ENCODE data around the gene LIPK. TPM values are rescaled to one million over a fixed set of nuclear protein-coding genes. Genes with fewer than 3 reads are reported as not detected.

Gene LIPK
- total and polyA plus RNA-seq, 2 of the 13 experiments (the other 11 are each of a cell fraction or from before 2014, with no cell fraction given) = not detected

DNA sequence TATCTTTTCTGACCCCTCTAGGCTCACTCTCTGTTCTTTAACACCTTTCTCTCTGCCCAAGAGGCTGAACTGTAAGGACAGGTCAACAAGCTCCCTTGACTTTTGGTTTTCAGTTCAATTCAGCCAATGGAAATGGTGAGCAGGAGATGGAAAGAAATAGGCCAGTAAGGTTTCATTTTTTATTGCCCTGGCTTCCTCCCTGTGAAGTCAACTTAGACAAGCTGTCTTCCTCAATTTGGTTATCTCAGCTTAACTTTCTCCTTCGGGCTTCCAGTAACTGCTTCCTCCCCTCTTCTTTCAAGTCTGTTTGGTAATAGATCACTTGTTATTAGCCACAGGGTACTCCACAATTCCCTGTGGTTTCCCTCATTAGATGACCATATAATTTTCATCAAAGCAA, 19.7 kb downstream of the LIPK start:
- 0% methylated on average over 1 of the region's 1 CpG for WGBS (ENCODE audit: low lambda C conversion rate)
- in situ Hi-C loops (cut with HindIII; ENCODE audit: extremely low pct_ligation_motif_present, low pct_unique_long_range_greater_than_20kb) = no loop called here
- no peaks in the 10 kb centered on the region for H4K20me1 ChIP-seq (ENCODE audit: insufficient read depth, low read length)
- TF ChIP-seq, protein P1, sequence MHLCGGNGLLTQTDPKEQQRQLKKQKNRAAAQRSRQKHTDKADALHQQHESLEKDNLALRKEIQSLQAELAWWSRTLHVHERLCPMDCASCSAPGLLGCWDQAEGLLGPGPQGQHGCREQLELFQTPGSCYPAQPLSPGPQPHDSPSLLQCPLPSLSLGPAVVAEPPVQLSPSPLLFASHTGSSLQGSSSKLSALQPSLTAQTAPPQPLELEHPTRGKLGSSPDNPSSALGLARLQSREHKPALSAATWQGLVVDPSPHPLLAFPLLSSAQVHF (CRISPR knock-in tag; IDR thresholded peaks at IDR 0.05) = no peak
- no peak for TF ChIP-seq TOPORS (CRISPR knock-in tag; IDR thresholded peaks at IDR 0.05)
- no peak for TF ChIP-seq SNRNP70 (IDR thresholded peaks at IDR 0.05; ENCODE audit: low read depth, low read length)
- no peak for TF ChIP-seq TCF12 (IDR thresholded peaks at IDR 0.05)
- TF ChIP-seq TCF12 (CRISPR knock-in tag; IDR thresholded peaks at IDR 0.05) = no peak
- TF ChIP-seq, protein P2, sequence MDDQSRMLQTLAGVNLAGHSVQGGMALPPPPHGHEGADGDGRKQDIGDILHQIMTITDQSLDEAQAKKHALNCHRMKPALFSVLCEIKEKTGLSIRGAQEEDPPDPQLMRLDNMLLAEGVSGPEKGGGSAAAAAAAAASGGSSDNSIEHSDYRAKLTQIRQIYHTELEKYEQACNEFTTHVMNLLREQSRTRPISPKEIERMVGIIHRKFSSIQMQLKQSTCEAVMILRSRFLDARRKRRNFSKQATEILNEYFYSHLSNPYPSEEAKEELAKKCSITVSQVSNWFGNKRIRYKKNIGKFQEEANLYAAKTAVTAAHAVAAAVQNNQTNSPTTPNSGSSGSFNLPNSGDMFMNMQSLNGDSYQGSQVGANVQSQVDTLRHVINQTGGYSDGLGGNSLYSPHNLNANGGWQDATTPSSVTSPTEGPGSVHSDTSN (CRISPR knock-in tag; IDR thresholded peaks at IDR 0.05; ENCODE audit: borderline replicate concordance) = no peak
- TF ChIP-seq ZNF792 (CRISPR knock-in tag; IDR thresholded peaks at IDR 0.05) = no peak
- TF ChIP-seq KLF11 (CRISPR knock-in tag; IDR thresholded peaks at IDR 0.05) = no peak
- TF ChIP-seq, protein P3, sequence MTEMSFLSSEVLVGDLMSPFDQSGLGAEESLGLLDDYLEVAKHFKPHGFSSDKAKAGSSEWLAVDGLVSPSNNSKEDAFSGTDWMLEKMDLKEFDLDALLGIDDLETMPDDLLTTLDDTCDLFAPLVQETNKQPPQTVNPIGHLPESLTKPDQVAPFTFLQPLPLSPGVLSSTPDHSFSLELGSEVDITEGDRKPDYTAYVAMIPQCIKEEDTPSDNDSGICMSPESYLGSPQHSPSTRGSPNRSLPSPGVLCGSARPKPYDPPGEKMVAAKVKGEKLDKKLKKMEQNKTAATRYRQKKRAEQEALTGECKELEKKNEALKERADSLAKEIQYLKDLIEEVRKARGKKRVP (CRISPR knock-in tag; IDR thresholded peaks at IDR 0.05) = no peak
- no peak for TF ChIP-seq ZNF543 (CRISPR knock-in tag; IDR thresholded peaks at IDR 0.05)
- no peak for TF ChIP-seq FOXA3 (CRISPR knock-in tag; IDR thresholded peaks at IDR 0.05)
- TF ChIP-seq, protein P4, sequence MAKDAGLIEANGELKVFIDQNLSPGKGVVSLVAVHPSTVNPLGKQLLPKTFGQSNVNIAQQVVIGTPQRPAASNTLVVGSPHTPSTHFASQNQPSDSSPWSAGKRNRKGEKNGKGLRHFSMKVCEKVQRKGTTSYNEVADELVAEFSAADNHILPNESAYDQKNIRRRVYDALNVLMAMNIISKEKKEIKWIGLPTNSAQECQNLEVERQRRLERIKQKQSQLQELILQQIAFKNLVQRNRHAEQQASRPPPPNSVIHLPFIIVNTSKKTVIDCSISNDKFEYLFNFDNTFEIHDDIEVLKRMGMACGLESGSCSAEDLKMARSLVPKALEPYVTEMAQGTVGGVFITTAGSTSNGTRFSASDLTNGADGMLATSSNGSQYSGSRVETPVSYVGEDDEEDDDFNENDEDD (CRISPR knock-in tag; IDR thresholded peaks at IDR 0.05; ENCODE audit: borderline replicate concordance) = no peak
- TF ChIP-seq, protein P5, sequence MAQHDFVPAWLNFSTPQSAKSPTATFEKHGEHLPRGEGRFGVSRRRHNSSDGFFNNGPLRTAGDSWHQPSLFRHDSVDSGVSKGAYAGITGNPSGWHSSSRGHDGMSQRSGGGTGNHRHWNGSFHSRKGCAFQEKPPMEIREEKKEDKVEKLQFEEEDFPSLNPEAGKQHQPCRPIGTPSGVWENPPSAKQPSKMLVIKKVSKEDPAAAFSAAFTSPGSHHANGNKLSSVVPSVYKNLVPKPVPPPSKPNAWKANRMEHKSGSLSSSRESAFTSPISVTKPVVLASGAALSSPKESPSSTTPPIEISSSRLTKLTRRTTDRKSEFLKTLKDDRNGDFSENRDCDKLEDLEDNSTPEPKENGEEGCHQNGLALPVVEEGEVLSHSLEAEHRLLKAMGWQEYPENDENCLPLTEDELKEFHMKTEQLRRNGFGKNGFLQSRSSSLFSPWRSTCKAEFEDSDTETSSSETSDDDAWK (CRISPR knock-in tag; IDR thresholded peaks at IDR 0.05) = no peak
- TF ChIP-seq MEF2D (CRISPR knock-in tag; IDR thresholded peaks at IDR 0.05) = no peak
- no peak for TF ChIP-seq ZFP36 (IDR thresholded peaks at IDR 0.05; ENCODE audit: borderline replicate concordance, low read depth, low read length, partially characterized antibody)
- no peak for TF ChIP-seq GTF2F1 (IDR thresholded peaks at IDR 0.05; ENCODE audit: low read length)
- TF ChIP-seq SUZ12 (IDR thresholded peaks at IDR 0.05; ENCODE audit: low read depth, low read length) = no peak
- TF ChIP-seq SP2 (CRISPR knock-in tag; IDR thresholded peaks at IDR 0.05) = no peak
- TF ChIP-seq, protein P6, sequence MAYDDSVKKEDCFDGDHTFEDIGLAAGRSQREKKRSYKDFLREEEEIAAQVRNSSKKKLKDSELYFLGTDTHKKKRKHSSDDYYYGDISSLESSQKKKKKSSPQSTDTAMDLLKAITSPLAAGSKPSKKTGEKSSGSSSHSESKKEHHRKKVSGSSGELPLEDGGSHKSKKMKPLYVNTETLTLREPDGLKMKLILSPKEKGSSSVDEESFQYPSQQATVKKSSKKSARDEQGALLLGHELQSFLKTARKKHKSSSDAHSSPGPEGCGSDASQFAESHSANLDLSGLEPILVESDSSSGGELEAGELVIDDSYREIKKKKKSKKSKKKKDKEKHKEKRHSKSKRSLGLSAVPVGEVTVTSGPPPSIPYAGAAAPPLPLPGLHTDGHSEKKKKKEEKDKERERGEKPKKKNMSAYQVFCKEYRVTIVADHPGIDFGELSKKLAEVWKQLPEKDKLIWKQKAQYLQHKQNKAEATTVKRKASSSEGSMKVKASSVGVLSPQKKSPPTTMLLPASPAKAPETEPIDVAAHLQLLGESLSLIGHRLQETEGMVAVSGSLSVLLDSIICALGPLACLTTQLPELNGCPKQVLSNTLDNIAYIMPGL (CRISPR knock-in tag; IDR thresholded peaks at IDR 0.05; ENCODE audit: borderline replicate concordance in 1 of 2, low read depth in 1 of 2) = no peak
- H3K27me3 ChIP-seq (ENCODE audit: control insufficient read depth in 1 of 2, insufficient read depth in 2 of 2, low read length in 2 of 2) = no peaks in the 10 kb centered on the region; a peak in 1 of 5 replicates
- no peaks in the 10 kb centered on the region for H3K9me3 ChIP-seq (ENCODE audit: low read length)
- H3K79me2 ChIP-seq (ENCODE audit: insufficient read depth, low read length) = no peaks in the 10 kb centered on the region
- ATAC-seq (no peak), DNase-seq (ENCODE audit: low spot score) (no peak), FAIRE-seq (no peak)
- no peaks in the 10 kb centered on the region for H3K36me3 ChIP-seq (replicated peaks in 1 of 2; ENCODE audit: control insufficient read depth in 1 of 2, insufficient read depth in 2 of 2, low read length in 2 of 2)
- no peak overlapping the region for H3K4me2 ChIP-seq (ENCODE audit: low read depth, low read length)
- H3K27ac ChIP-seq (ENCODE audit: extremely low read length, insufficient read depth, low read length) = no peak overlapping the region
- intact Hi-C loops (cut with micrococcal nuclease; ENCODE audit: unreplicated experiment) = no loop called here
- H3K9ac ChIP-seq (ENCODE audit: insufficient read depth, low read depth, low read length) = no peak overlapping the region
- no peak overlapping the region for H2AFZ ChIP-seq (ENCODE audit: low read length)
- ChIA-PET CTCF (ENCODE audit: low intra/inter-chr PET ratio, low total read pairs) (no interaction called here), POLR2A (no interaction called here)
- no peak overlapping the region for H3K4me3 ChIP-seq (replicated peaks in 1 of 3; ENCODE audit: insufficient read depth in 1 of 3, low read depth in 2 of 3, low read length in 3 of 3)
- no peaks in the 10 kb centered on the region for H3K4me1 ChIP-seq (ENCODE audit: insufficient read depth, low read length)
- no TSS peak for BruUV-seq (replicated peaks)

Measured in HepG2 (cell line).